ENCODE data around the gene ENO4.

The ENO4 gene

DNA sequence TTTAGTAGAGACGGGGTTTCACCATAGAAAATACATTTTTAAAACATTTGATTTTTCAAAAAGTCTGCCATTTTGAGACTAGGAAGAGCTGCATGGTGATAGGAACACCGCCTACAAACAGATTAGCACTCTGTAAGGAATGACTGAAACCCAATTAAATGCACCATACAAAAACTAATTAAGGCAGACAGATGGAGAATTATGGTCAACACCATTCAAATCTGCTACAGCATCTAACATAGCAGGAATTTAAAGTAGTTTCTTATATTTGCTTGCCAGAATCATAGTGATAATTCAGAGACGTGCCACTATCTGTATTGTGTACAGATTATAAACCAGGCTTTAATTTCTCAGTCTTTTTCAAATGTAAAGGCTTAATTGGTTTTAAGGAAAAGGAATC lies 68.2 kb downstream of the ENO4 start:
- no peak for DNase-seq

DNA sequence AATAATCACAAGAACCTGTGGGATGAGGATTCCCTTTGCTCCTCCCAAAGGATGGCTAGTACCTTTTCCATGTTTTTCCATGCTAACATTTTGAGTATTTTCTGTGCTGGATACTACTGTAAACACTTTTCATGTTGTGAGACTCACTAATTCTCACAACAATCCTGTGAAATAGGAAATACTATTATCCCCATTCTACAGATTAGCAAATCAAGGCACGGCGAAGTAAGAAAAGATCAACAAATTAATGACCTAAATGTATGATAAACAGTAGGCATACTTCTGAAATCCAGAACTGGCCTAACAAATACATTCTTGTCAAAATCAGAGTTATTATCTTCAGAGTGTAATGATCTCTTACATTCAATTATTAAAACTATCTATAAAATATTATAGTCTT lies 69.3 kb downstream of the ENO4 start:
- DNase-seq = no peak

DNA sequence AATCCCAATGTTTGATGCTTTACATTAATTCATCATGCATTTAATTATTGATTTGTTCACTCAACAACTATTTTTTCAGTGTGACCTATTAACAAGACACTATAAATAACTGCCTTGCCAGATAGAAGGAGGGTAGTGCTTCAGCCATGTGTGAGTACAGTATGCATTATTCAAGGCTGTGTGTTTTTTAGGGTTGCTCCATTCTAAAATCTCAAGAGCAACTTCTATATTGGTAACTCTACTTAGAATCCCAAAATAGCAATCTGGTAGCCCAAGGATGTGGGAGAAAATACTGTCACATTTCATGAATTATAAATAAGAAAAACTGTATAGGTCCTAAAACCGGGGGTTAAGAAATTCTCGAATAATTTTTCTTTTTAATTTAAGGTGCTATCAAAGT lies 69.9 kb downstream of the ENO4 start:
- DNase-seq = no peak

DNA sequence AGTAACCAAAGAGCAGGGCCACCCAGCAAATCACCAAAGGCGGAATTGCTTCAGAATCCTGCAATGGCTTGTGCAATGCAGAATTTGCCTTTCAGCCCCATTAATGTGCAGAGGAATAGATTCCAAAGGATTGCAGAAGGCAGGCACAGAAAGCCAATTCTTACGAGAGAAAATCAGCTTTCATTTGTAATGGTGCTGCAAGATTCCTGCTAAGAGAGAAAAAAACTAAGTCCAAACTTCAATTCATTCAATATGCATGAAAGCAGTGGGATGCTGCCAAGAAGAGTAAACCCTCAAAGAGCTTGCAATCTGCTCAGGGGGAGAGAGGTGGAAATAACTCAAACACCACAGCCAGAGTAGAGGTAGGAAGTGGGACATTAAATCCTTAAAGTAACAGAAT lies 70.4 kb downstream of the ENO4 start:
- DNase-seq = no peak

DNA sequence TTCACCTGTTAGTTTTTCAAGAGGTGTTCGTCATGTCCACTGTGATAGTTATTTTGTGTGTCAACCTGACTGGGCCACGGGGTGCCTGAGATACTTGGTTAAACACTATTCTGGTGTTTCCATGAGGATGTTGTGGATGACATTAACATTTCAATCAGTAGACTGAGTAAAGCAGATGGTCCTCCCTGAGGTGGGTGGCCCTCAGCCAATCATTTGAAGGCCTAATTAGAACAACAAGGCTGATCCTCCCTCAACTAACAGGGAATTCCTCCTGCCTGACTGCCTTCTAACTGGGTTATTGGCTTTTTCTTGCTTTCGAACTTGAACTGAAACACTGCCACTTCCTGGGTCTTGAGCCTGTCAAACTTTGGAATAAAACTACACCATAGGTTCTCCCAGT lies 75.8 kb downstream of the ENO4 start:
- DNase-seq = no peak

DNA sequence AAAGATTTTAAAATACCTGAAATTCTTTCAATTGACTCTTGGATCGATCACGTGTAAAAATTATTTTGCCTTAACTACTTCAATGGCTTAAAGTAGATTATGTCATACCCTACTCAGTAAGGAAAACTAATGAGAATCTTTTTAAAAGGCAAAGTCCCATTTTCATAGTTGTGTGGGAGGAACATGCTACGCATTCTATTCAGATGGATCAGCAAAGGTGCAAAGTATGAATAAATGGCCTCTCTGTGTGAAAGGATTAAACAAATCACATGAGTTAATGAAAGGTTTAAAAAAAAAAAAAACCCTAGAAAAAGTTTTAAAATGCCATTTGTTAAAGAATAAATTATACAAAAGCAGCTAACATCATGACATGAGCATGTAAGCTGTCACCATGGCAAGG lies 77.1 kb downstream of the ENO4 start:
- DNase-seq = no peak

GRCh38 chr10:116931806-116932205 lies 82.5 kb downstream of the ENO4 start:
- no peak for DNase-seq

Data from amniotic stem cell (primary cell).